Brain microvascular endothelial cell (primary cell): ENCODE results near the gene MAEA.

Experiments used
- DNase-seq: peaks from one replicate; pipeline ENCODE4 v3.0.0-alpha.2; 2020
- H3K27ac ChIP-seq: fragments of 250-450 bp; sonication (Bioruptor Pico); 2 replicates; pipeline ENCODE4 v1.5.1; 2020; ENCODE audit warnings: mild to moderate bottlenecking, moderate library complexity
- H3K27me3 ChIP-seq: fragments of 250-450 bp; sonication (Bioruptor Pico); replicated peaks from 2 replicates; pipeline ENCODE4 v1.5.1; 2020; ENCODE audit warnings: mild to moderate bottlenecking
- H3K36me3 ChIP-seq: fragments of 250-450 bp; sonication (Bioruptor Pico); replicated peaks from 2 replicates; pipeline ENCODE4 v1.5.1; 2020; ENCODE audit warnings: mild to moderate bottlenecking
- H3K4me3 ChIP-seq: 2 replicates; pipeline ENCODE4 v1.5.1; 2011; ENCODE audit warnings: low read depth, mild to moderate bottlenecking, control low read depth, low read length, moderate library complexity
- CTCF ChIP-seq: IDR thresholded peaks from 2 replicates; pipeline ENCODE4 v1.5.1; 2011; ENCODE audit warnings: low read depth, mild to moderate bottlenecking, moderate library complexity, low read length, control low read depth, inconsistent platforms; ENCODE audit errors: missing control alignments
- in situ Hi-C: cut with HindIII; loops from 2 replicates; pipeline ENCODE4 v1.10.0; 2017; ENCODE audit warnings: low sequenced_read_pairs, low pct_ligation_motif_present

Gene MAEA

DNA sequence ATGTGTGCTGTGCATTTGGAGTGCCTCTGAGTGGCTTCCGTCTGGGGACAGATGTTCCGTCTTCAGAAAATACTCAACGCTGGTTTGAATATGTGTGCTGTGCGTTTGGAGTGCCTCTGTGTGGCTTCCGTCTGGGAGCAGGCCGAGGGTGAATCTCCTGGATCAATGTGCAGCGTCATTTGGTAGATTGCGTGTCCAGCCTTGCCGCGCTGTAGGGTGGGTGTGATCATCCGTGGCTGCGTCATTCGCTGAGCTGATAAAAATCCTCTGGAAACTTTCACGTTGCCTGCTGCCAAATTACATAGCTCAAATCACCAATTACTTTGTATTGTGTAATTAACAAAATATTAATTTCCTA is 69.4 kb downstream of the MAEA start:
- in situ Hi-C loops, result no loop called here
- no peak overlapping the region for H3K4me3 ChIP-seq
- DNase-seq, result no peak
- no peak for TF ChIP-seq CTCF
- H3K27me3 ChIP-seq, result no peaks in the 10 kb centered on the region
- no peak overlapping the region for H3K27ac ChIP-seq
- H3K36me3 ChIP-seq, result peaks cover 6% of the 10 kb centered on the region

DNA sequence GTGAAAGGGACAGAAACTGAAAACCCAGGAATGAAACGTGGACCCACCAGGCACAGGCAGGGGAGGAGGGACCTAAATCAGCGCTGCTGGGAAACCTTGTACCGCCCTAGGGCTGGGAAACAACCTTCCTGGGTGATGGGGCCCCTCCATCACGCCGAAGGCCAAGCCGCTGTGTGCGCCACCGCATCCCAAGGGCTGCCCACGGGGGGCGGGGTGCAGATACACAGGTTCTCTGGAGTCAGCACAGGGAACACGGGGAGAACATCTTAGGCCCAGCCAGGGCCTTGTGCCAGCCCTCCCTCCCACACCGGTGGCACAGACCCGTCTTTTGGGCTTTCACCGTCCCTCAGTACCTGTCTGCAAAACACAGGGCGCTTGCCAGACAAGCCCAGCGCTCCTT is 70.3 kb downstream of the MAEA start:
- TF ChIP-seq CTCF, result no peak
- in situ Hi-C loops, result no loop called here
- H3K36me3 ChIP-seq, result peaks cover 6% of the 10 kb centered on the region
- DNase-seq, result no peak
- no peaks in the 10 kb centered on the region for H3K27me3 ChIP-seq
- H3K4me3 ChIP-seq, result no peak overlapping the region
- H3K27ac ChIP-seq, result no peak overlapping the region

DNA sequence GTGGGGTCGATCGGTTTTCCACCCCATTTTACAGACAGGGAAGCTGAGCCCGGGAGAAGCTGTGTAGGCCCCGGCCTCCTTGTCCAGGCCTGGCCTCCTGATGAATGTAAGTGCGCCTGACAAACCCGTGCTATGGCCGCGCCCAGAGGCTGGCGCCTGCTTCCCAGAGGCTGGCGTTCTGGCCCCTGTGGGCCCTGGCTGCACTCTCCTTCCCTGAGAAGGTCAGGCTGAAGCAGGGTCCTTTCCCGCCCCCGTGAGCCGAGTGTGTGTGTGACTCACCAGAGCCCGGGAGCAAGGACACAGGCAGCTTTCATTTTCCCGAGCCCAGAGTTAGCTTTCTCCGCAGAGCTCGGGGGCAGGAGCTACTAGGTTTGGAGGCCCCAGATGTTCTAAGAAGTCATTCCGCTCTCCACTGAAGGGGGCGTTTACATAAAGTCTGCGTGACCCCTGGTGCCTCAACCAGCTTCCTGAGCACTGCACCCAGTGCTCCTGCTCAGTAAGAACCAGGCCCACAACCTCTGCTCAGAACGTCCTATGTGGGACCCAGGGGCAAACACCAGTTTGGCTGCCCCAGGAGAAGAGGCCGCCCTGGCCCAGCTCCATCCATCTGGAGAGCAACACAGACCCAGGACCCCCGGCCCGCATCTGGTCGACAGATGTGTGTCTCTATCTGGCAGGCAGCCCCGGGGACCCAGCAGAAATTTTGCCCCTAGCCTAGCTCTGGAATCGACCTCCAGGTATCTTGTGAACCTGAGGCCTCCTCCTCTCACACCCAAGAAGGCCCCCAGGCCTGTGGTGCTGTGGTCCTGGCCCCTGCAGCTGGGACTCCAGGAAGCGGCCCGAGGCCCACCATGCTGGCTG is 71.0 kb downstream of the MAEA start:
- in situ Hi-C loops, result no loop called here
- Histone ChIP-seq H3K36me3 (peaks cover under 1% of the 10 kb centered on the region), H3K4me3 (no peak overlapping the region), H3K27me3 (no peaks in the 10 kb centered on the region), H3K27ac (no peak overlapping the region)
- peak; percentile 6 for TF ChIP-seq CTCF
- DNase-seq, result peak; percentile 31

DNA sequence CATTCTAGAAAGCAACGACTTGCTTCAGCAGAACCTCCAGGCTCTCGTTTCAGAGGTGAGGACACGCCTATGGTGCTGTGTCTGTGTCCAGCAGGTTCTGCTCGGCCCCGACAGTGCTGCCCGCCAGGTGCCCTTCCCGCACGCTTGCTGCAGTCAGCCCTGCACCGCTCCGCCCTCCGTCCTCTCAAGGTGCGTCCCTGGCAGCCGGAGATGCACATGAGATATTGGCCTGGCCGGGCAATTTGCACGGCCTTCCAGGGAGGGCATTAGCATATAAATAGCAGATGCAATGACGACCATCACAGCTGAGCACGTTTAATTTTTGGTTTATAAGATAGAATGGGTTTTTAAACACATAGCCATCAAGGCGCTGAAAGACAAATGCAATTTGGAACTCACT is 71.7 kb downstream of the MAEA start:
- no peak for DNase-seq
- no peak for TF ChIP-seq CTCF

GRCh38 chr4:1362046-1362445 is 72.4 kb downstream of the MAEA start:
- H3K4me3 ChIP-seq, result no peak overlapping the region
- no peaks in the 10 kb centered on the region for H3K36me3 ChIP-seq
- no peak overlapping the region for H3K27ac ChIP-seq
- no peak for DNase-seq
- in situ Hi-C loops, result no loop called here
- TF ChIP-seq CTCF, result no peak
- no peaks in the 10 kb centered on the region for H3K27me3 ChIP-seq

More for the DNA sequence above, 71.7 kb downstream of the MAEA start:
- in situ Hi-C loops, result no loop called here
- H3K27me3 ChIP-seq, result no peaks in the 10 kb centered on the region
- H3K36me3 ChIP-seq, result no peaks in the 10 kb centered on the region
- H3K4me3 ChIP-seq, result no peak overlapping the region
- no peak overlapping the region for H3K27ac ChIP-seq

- H3K4me3 ChIP-seq, result no peak overlapping the region
- in situ Hi-C loops, result no loop called here
- no peak for DNase-seq
- H3K27me3 ChIP-seq, result no peaks in the 10 kb centered on the region
- no peak overlapping the region for H3K27ac ChIP-seq
- H3K36me3 ChIP-seq, result no peaks in the 10 kb centered on the region
- no peak for TF ChIP-seq CTCF
Measured at GRCh38 chr4:1362521-1362920, 72.8 kb downstream of the MAEA start.
